Measurements from ENCODE around the gene RGR.

DNA sequence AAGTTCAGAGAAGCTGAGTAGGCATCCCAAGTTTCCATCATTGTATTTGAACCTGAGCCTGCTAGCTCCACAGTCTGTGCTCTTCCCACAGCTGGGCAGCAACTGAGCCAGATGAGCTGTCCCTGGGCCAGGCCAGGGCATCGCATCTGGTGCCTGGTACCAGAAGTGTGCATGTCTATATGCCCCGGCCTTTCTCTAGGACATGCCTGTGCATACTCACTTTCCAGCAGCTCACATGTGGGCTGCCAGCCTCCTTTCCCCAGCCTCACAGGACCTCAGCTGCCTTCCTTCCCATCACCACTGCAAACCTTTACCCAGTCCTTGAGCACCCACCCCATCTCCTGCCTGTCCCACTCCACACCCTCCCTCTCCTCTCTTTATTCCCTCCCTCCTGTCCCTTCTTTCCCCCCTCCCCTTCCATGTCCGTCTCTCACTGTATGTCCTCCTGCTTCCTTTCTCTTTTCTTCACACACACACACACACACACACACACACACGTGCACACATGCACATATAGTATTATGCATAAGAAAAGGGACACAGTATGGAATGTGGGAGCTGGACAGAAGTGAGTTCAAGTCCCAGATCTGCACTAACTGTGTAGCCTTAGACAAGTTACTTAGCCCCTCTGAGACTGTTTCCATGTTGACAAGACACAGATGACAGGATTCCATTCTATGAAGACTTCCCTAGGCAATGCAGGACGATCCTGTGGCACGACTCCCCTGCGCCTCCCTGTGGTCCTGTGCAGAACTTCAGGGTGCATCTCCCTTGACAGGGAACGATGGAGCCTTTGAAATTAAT, 39.6 kb upstream of the RGR start:
- TF ChIP-seq POLR2A (IDR thresholded peaks at IDR 0.05; ENCODE audit: borderline replicate concordance, extremely low read depth, insufficient read depth, insufficient read length) (no peak), POLR2AphosphoS5 (IDR thresholded peaks at IDR 0.05; ENCODE audit: low read depth, low read length) (no peak), EZH2 (IDR thresholded peaks at IDR 0.05) (no peak), TCF7L2 (IDR thresholded peaks at IDR 0.05; ENCODE audit: borderline replicate concordance, extremely low read depth, insufficient read depth, insufficient read length) (no peak), SIN3A (IDR thresholded peaks at IDR 0.05; ENCODE audit: low read depth) (no peak), ZNF274 (IDR thresholded peaks at IDR 0.05; ENCODE audit: low read depth, low read length) (no peak), EZH2phosphoT487 (IDR thresholded peaks at IDR 0.05; ENCODE audit: borderline replicate concordance) (no peak), REST (IDR thresholded peaks at IDR 0.05; ENCODE audit: low read depth) (no peak)
- TF ChIP-seq, protein P1, sequence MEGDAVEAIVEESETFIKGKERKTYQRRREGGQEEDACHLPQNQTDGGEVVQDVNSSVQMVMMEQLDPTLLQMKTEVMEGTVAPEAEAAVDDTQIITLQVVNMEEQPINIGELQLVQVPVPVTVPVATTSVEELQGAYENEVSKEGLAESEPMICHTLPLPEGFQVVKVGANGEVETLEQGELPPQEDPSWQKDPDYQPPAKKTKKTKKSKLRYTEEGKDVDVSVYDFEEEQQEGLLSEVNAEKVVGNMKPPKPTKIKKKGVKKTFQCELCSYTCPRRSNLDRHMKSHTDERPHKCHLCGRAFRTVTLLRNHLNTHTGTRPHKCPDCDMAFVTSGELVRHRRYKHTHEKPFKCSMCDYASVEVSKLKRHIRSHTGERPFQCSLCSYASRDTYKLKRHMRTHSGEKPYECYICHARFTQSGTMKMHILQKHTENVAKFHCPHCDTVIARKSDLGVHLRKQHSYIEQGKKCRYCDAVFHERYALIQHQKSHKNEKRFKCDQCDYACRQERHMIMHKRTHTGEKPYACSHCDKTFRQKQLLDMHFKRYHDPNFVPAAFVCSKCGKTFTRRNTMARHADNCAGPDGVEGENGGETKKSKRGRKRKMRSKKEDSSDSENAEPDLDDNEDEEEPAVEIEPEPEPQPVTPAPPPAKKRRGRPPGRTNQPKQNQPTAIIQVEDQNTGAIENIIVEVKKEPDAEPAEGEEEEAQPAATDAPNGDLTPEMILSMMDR (IDR thresholded peaks at IDR 0.05 in 2 of 3, conservative IDR thresholded peaks at IDR 0.05 in 1 of 3; ENCODE audit: borderline replicate concordance in 1 of 3, insufficient read depth in 1 of 3, low read depth in 2 of 3, low read length in 2 of 3): peak; percentile 69 to 95 (median 86); a peak in 5 of 6 replicates
- TF ChIP-seq, protein P2, sequence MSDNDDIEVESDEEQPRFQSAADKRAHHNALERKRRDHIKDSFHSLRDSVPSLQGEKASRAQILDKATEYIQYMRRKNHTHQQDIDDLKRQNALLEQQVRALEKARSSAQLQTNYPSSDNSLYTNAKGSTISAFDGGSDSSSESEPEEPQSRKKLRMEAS (IDR thresholded peaks at IDR 0.05): no peak

Data from HCT116 (cell line).